IPS-18c (cell line): ENCODE data around the gene DUSP5.

ENCODE experiments used
- H3K4me3 ChIP-seq: 2 replicates; pipeline ENCODE4 v1.7.0; 2013; ENCODE audit warnings: low read depth, mild to moderate bottlenecking, low read length, moderate library complexity; ENCODE audit not compliant: insufficient read depth
- H3K9me3 ChIP-seq: one replicate; pipeline ENCODE4 v1.6.1; 2013; ENCODE audit warnings: mild to moderate bottlenecking, low read length, moderate library complexity; ENCODE audit not compliant: control insufficient read depth, insufficient read depth

Gene DUSP5

DNA sequence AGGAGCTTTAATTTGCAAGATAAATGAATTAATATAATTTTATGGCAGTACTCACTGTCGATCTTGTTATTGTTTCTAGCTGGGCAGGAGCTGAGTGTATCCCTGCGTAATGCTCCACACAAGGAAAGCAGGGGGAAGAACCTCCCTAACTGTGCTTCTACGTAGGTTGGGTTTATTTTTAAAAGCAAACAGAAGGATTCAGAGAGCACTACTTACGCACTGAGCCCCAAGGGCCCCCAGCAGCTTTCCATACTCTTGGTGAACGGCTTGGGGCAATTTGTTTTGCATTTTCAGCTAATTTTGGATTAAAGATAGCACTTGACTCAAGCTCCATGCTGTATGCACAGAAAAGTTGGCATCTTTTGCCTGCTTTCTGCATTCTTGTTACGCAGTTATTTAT, 9.6 kb downstream of the DUSP5 start:
- Histone ChIP-seq H3K4me3 (no peak overlapping the region), H3K9me3 (peaks cover 3% of the 10 kb centered on the region)

DNA sequence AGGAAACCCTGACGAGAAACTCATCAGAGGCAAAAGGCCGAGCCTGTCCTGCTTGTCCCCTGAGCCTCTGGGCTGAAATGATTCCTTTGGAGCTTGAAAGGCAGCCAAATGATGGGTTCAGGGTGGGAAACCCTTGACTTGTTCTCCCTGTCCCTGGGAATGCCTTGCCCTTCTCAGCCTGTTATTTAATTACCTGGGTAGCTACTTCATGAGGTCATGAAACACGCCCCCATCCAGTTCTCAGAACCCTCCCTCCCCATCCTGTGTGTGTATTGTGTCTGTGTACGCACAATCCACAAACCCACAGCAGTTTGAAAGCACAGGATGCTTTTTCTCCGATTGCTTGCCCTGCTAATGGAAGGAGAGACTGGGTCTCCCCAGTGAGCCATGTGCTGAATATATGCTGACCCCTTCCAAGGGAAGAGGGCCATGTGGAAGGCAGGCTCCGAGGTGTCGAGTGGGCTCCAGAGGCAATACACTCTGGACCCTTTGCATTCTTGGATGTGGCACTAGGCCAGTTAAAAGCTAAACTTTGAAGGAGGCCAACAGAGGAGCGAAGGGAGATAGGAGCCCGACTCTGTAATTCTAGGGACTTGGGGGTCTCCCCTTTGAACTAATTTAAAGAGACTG, 10.6 kb downstream of the DUSP5 start:
- H3K4me3 ChIP-seq, result no peak overlapping the region
- H3K9me3 ChIP-seq, result peaks cover 3% of the 10 kb centered on the region

DNA sequence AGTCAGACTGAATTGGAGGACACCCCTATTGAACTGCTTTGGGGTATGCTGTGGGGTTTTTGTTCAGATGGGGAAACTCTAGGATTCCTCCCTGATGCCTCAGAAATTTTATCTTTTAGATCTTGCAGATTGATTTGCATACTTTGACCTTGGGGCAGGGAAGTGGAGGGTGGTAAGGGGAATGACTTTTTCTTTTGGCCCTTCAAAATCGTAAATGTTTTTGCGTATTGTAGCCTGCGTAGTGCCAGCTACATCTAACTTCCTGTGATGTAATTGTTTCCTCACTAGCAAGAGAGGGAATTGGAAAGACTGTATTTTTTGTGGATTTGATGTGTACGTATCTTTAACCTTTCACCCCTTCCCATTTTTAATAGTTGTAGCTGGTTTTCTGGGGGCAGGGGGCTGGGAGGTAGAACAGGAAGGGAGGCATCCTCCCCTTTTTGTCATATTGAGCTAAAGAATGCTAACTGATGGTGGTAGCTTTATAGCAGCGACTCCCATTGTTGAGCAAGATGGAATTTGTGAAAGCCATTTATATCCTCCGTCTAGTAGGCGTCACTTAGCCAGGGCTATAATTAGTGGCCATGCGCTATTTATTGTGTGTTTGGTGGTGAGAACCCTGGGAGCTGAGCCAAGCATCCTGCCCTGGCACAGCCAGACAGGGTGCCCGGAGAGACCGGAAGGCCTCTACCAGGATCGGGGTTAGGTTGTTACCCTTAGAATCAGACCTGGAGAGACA, 11.3 kb downstream of the DUSP5 start:
- Histone ChIP-seq H3K4me3 (no peak overlapping the region), H3K9me3 (peaks cover 3% of the 10 kb centered on the region)

DNA sequence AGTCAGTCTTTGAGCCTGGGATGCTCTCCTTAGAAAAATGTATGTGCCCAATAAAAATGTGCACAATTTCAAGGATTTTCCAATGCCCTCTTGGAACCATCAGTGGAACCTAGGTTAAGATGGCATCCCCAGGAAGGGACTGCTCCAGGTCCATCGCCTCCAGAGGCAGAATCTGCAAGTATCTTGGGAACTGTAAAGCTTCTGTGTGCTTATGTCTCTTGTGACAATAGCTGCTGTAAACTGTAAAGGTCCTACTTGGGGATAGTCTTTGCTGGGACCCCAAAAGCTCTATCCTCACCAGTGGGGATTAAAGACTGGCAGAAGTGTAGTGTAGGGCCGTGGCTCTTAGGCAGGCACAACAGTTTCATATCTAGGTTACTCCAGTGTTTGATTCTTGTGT, 11.9 kb downstream of the DUSP5 start:
- Histone ChIP-seq H3K9me3 (peaks cover 3% of the 10 kb centered on the region), H3K4me3 (no peak overlapping the region)

DNA sequence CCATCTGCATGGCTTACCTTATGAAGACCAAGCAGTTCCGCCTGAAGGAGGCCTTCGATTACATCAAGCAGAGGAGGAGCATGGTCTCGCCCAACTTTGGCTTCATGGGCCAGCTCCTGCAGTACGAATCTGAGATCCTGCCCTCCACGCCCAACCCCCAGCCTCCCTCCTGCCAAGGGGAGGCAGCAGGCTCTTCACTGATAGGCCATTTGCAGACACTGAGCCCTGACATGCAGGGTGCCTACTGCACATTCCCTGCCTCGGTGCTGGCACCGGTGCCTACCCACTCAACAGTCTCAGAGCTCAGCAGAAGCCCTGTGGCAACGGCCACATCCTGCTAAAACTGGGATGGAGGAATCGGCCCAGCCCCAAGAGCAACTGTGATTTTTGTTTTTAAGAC, 12.4 kb downstream of the DUSP5 start:
- Histone ChIP-seq H3K9me3 (peaks cover 3% of the 10 kb centered on the region), H3K4me3 (no peak overlapping the region)

DNA sequence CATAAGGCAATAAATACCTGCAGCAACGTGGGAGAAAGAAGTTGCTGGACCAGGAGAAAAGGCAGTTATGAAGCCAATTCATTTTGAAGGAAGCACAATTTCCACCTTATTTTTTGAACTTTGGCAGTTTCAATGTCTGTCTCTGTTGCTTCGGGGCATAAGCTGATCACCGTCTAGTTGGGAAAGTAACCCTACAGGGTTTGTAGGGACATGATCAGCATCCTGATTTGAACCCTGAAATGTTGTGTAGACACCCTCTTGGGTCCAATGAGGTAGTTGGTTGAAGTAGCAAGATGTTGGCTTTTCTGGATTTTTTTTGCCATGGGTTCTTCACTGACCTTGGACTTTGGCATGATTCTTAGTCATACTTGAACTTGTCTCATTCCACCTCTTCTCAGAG, 13.0 kb downstream of the DUSP5 start:
- no peak overlapping the region for H3K4me3 ChIP-seq
- H3K9me3 ChIP-seq, result peaks cover 3% of the 10 kb centered on the region

DNA sequence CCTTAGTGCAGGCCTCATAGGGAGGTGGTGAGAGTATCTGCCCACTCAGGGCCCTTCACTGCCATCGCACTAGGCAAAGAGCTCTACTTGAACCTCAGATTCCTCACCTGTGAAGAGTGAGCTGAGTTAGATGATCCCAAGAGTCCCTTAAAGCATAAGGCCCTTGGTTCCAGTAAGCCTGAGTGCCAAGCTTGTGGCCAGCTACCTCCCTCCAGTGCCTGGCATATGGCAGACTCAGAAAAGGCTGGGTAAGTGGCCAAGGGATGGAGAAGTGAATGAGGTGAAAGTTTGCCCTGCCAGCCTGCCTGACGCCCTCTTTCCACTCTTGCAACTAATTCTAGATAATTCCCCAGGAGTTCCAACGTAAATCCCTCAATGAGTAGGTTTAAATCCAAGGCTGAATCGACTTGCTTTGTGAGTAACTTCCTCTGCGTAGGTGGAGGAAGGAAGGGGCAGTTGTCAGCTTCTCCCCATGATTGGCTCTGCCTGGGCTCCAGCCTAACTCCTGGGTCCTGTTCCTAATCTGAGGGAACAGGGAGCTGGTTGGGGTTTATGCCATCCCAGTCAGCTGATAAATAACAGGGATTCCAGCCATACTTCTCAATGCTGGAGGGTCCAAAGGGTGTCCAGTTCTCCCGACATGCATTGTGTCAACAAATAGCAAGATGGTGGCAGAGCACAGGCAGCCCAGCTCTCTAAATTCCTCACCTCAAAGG, 14.2 kb downstream of the DUSP5 start:
- Histone ChIP-seq H3K4me3 (no peak overlapping the region), H3K9me3 (no peaks in the 10 kb centered on the region)

DNA sequence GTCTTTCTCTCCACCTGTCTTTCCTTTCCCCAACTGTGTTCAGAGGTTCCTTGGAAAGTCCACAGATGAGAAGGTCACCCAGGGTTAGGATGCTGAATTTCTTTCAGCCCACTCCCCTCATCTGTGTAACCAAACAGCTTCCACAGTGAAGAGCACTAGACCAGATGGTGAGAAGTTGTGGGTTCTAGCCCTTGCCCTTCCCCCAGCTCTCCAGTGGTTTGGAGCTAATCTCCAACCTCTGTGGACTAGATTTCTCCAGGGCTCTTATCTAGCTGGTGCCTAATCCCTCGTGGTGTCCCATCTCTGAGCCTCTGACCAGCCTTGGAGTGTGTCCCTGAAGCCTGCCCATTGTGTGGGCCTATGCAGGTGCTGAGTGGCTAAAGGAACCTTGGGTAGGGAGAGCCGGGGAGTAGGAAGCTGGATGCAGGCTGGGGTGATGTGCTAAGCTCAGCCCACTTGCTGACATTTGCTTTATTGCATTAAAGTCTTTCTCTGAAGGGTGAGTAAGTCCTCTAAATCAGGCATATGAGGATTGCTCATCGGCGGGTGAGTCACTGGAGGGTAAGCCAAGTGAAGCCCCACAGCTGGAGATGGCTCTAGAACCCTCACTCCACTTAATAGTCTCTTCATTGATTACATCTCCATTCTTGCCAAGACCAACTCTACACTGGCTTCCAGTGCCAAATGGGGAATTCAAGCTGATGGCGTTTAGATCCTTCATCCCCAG, 14.9 kb downstream of the DUSP5 start:
- H3K9me3 ChIP-seq, result no peaks in the 10 kb centered on the region
- H3K4me3 ChIP-seq, result no peak overlapping the region

DNA sequence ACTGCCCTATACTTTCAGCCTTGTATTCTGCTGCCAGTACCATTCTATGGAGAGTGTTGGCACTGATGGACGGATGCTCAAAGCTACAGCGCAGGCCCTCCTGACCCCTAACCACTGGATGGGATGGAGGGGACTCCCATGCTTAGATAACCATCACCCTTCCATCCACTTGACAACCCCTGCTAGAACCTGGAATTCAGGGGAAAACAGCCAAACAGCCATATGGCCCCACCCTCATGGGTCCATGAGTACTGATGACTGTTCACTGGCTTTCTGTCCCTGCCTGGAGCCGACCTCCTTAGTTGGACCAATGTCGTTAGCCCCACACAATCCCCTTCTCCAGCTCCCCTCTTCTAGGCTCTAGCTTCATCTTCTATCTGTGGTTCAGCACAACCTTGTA, 16.2 kb downstream of the DUSP5 start:
- no peaks in the 10 kb centered on the region for H3K9me3 ChIP-seq
- no peak overlapping the region for H3K4me3 ChIP-seq

DNA sequence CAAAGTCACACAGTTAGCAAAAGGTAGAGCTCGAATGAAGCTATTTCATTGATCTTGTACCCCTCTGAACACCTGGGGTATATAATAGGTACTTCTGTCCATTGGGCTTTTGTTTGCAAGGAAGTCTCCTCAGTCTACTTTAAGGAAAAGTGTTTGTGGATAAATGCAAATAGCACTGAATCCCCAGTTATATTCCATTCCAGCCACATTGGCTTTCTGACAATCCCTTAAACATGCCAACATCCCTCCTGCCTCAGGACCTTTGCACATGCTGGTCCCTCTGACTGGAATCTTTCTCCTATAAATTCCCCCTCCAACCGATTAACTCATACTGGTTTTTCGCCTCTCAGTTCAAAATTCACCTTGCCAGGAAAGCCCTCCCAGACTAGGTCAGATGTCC, 17.1 kb downstream of the DUSP5 start:
- H3K4me3 ChIP-seq, result no peak overlapping the region
- no peaks in the 10 kb centered on the region for H3K9me3 ChIP-seq

DNA sequence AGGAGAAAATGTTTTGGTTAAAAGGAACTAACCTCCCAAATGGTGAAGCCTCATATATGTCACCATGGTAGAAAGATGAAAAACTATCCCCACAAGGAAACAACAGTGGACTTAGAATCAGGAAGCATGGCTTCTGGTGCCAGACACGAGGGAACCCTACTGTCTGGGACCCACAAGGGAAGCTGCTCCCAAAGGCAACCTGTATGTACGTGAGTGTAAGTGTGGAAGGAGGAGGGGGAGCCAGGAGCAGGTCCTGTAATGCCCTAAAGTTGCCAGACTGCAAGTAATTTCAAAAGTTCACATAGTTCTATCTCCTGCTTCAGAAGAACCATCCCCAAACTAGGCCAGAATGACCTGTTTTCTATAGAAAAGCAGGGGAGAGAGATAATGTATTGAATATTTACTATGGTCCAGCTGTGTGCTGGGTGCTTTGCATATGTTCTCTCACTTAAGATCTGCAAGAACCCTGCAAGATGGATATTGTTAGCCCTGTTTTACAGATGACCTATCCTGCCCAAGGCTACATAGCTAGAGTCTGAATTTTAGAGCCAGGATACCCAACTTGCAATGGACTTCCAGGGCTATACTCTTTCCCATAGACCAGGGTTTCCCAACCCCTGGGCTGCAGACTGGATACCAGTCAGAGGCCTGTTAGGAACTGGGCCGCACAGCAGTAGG, 19.2 kb downstream of the DUSP5 start:
- no peak overlapping the region for H3K4me3 ChIP-seq
- no peaks in the 10 kb centered on the region for H3K9me3 ChIP-seq

DNA sequence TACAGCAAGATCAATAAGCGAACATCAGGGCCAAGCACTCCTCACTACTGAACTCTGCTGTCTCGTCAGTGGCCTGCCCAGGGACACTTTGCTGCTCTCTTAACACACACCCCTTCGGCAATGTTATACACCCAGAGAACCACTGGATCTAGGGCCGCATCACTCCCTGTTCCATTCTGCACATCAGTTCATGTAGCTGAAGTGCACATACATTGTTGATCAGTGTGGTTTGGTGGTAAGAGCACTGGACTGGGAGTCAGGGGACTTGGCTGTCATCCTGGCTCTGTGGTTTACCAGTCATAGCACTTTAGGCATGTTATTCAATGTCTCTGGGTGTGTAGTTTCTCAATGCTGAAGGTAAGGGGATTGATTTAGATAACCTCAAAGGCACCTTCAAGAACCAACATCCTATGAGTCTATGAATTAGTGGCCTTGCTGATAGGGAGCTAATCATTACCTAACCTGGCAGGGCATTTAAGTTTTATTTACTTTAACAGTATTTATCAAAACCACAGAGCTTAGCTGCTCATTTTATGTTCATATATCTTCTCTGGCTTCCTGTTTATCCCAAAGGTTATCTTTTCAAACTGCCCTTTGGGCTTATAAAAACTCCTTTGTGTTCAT, 24.8 kb downstream of the DUSP5 start:
- H3K9me3 ChIP-seq, result peaks cover 2% of the 10 kb centered on the region
- H3K4me3 ChIP-seq, result no peak overlapping the region; the same call in 1 of the 2 replicates

DNA sequence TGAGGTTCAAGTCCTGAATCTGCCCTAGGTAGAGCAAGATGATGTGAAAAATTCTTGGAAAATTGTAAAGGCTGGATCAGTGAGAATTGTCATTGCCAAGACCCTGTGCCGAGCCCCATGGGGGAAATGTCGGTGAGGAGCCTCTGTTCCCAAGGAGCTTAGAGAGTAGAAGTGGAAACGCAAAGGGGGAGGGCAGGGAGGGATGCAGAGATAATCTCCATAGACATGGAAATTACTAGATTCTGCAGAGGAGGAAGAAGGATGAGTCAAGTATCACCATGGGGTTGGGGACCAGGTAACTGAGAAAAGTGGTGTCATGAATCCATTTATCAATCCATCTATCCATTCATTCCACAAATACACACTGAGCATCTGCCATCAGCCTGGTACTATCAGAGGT, 26.0 kb downstream of the DUSP5 start:
- Histone ChIP-seq H3K9me3 (peaks cover 4% of the 10 kb centered on the region), H3K4me3 (no peak overlapping the region; the same call in 1 of the 2 replicates)

DNA sequence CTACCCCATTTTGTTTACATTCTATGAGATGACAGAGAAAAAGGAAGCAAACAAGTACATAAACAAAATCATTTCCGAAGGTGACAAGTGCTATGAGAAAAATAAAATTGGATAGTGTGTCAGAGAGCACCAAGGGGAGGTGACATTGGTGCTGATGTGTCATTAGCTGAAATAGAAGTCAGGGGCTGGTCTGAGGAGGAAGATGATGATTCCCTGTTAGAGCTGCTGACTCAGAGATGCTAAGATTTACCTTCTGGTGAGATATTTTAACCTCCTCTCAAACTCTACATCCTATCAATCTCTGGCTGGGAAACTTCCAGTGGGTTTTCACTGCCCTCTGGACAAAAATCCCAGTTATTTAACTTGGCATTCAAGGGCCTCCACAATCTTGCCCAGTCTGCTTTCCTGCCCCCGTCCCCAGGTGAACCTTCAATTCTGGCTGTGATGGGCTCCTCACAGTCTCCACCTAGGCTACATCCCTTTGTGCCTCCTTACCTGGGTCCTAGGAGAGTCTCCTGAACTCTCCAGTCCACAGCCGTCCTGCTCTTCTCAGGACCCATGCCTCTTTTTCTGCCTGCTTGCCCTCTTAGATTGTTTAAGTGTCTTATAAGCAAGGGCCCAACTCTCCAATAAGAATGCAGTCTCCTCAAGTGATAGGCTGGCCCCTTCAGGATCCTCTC, 26.6 kb downstream of the DUSP5 start:
- no peak overlapping the region for H3K4me3 ChIP-seq
- peaks cover 7% of the 10 kb centered on the region for H3K9me3 ChIP-seq

DNA sequence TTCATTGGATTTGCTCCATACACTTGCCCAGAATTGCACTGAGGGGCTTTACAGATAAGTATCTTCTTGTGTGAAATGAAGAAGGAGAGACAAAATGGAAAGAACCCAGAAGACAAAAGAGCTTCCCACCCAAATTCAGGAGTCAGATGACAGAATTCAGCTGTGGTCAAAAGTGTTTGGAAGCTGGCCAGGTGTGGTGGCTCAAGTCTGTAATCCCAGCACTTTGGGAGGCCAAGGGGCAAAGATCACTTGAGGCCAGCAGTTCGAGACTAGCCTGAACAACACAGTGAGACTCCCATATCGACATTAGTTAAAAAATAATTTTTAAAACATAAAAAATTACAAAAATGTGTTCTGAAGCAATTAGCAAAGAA, 27.1 kb downstream of the DUSP5 start:
- H3K9me3 ChIP-seq, result peaks cover 7% of the 10 kb centered on the region
- no peak overlapping the region for H3K4me3 ChIP-seq
